WERI-Rb-1 (cell line): ENCODE results near the gene FRG2C.
A peak's percentile ranks its signal among the peaks of the same experiment; 100 is the strongest.
"Not testable (repeated sequence)": the region's sequence is repeated elsewhere in the genome, so short reads cannot be mapped to it uniquely, and the experiment has no call there.

Source experiments
- DNase-seq: peaks from one replicate; pipeline ENCODE4 v3.0.0-alpha.2; 2020
- H3K27ac ChIP-seq: fragments of 250-450 bp; sonication (Bioruptor Pico); 2 replicates; pipeline ENCODE4 v1.5.1; 2020; ENCODE audit warnings: mild to moderate bottlenecking, moderate library complexity
- H3K27me3 ChIP-seq: fragments of 250-450 bp; sonication (Bioruptor Pico); 2 replicates; pipeline ENCODE4 v1.5.1; 2021; ENCODE audit warnings: mild to moderate bottlenecking, low read depth, moderate library complexity; ENCODE audit not compliant: insufficient read depth, severe bottlenecking
- H3K36me3 ChIP-seq: fragments of 250-450 bp; sonication (Bioruptor Pico); 2 replicates; pipeline ENCODE4 v1.5.1; 2020; ENCODE audit warnings: mild to moderate bottlenecking, moderate library complexity
- H3K4me3 ChIP-seq: 2 replicates; pipeline ENCODE4 v1.5.1; 2011; ENCODE audit warnings: low read depth, mild to moderate bottlenecking, control low read depth, low read length
- H3K9me3 ChIP-seq: fragments of 250-450 bp; sonication (Bioruptor Pico); 2 replicates; pipeline ENCODE4 v1.5.1; 2021; ENCODE audit warnings: mild to moderate bottlenecking, moderate library complexity; ENCODE audit not compliant: severe bottlenecking
- CTCF ChIP-seq: IDR thresholded peaks from 2 replicates; pipeline ENCODE4 v1.5.1; 2011; ENCODE audit warnings: low read depth, mild to moderate bottlenecking, control low read depth, inconsistent platforms, low read length

FRG2C gene

GRCh38 chr3:75664028-75664427 is at the start of gene FRG2C:
FRG2C (plus strand) TSS chr3:75664328; CDS start chr3:75664380, 52 bp downstream.
- H3K4me3 ChIP-seq, H3K27ac ChIP-seq, H3K27me3 ChIP-seq, H3K9me3 ChIP-seq, H3K36me3 ChIP-seq, DNase-seq: not testable (repeated sequence)

- not testable (repeated sequence) for H3K27ac ChIP-seq, H3K27me3 ChIP-seq, DNase-seq, H3K4me3 ChIP-seq, H3K36me3 ChIP-seq, H3K9me3 ChIP-seq
Observed at GRCh38 chr3:75618666-75619305, 45.3 kb upstream of the FRG2C start.

GRCh38 chr3:75619481-75620031 is 44.6 kb upstream of the FRG2C start:
- not testable (repeated sequence) for H3K27ac ChIP-seq, DNase-seq, H3K9me3 ChIP-seq, H3K4me3 ChIP-seq, H3K27me3 ChIP-seq, H3K36me3 ChIP-seq

GRCh38 chr3:75621772-75622171 is 42.4 kb upstream of the FRG2C start:
- not testable (repeated sequence) for H3K27ac ChIP-seq, H3K36me3 ChIP-seq, H3K9me3 ChIP-seq, H3K27me3 ChIP-seq, DNase-seq, H3K4me3 ChIP-seq
- 0 out of 2 replicates have a peak, but pooled peaks have one; percentile 4 for TF ChIP-seq CTCF

GRCh38 chr3:75623656-75624055 is 40.5 kb upstream of the FRG2C start:
- not testable (repeated sequence) for H3K36me3 ChIP-seq, H3K4me3 ChIP-seq, H3K9me3 ChIP-seq, H3K27ac ChIP-seq, DNase-seq, H3K27me3 ChIP-seq

GRCh38 chr3:75630887-75631535 is 33.1 kb upstream of the FRG2C start:
- H3K27ac ChIP-seq, H3K36me3 ChIP-seq, H3K27me3 ChIP-seq: not testable (repeated sequence)

GRCh38 chr3:75631541-75631940 is 32.6 kb upstream of the FRG2C start:
- TF ChIP-seq CTCF: no peak
- Histone ChIP-seq H3K36me3 (no peaks in the 10 kb centered on the region), H3K4me3 (no peak overlapping the region), H3K9me3 (no peaks in the 10 kb centered on the region), H3K27ac (no peak overlapping the region), H3K27me3 (no peaks in the 10 kb centered on the region)
- no peak for DNase-seq

More at GRCh38 chr3:75630887-75631535, 33.1 kb upstream of the FRG2C start:
- not testable (repeated sequence) for H3K4me3 ChIP-seq, H3K9me3 ChIP-seq, DNase-seq

GRCh38 chr3:75638947-75639346 is 25.2 kb upstream of the FRG2C start:
- not testable (repeated sequence) for H3K4me3 ChIP-seq, H3K9me3 ChIP-seq, H3K27ac ChIP-seq, DNase-seq, H3K36me3 ChIP-seq, H3K27me3 ChIP-seq

GRCh38 chr3:75641107-75641517 is 23.0 kb upstream of the FRG2C start:
- not testable (repeated sequence) for H3K27me3 ChIP-seq, H3K36me3 ChIP-seq, H3K9me3 ChIP-seq, H3K27ac ChIP-seq
- H3K4me3 ChIP-seq: peak overlapping the region; percentile 74
- peak; percentile 92 for DNase-seq
